Measurements from ENCODE around the gene ZG16.

Gene ZG16

GRCh38 chr16:29819506-29819905 lies 41.5 kb downstream of the ZG16 start:
- peaks cover 76% of the 10 kb centered on the region for H3K4me1 Mint-ChIP-seq
- no peak for TF ChIP-seq CTCF (IDR thresholded peaks at IDR 0.05)
- no peak for DNase-seq
- peaks cover 21% of the 10 kb centered on the region for H3K36me3 Mint-ChIP-seq (ENCODE audit: low read depth)
- peak overlapping the region; percentile 85 for H3K27ac Mint-ChIP-seq
- H3K9me3 Mint-ChIP-seq, result no peaks in the 10 kb centered on the region
- H3K4me3 Mint-ChIP-seq, result peak overlapping the region; percentile 57
- no peaks in the 10 kb centered on the region for H3K27me3 Mint-ChIP-seq (ENCODE audit: low read depth, poor library complexity)

GRCh38 chr16:29820271-29820701 lies 42.2 kb downstream of the ZG16 start, which contains the start of gene MVP:
Gene MVP, plus strand, starts transcription at chr16:29820462. Its CDS starts 10,088 bp downstream, at chr16:29830550.
- Mint-ChIP-seq H3K9me3 (no peaks in the 10 kb centered on the region), H3K36me3 (ENCODE audit: low read depth) (peaks cover 21% of the 10 kb centered on the region), H3K27me3 (ENCODE audit: low read depth, poor library complexity) (peaks cover 3% of the 10 kb centered on the region), H3K27ac (peak within 1 kb of the TSS; percentile 85), H3K4me1 (peaks cover 72% of the 10 kb centered on the region), H3K4me3 (peak within 1 kb of the TSS; percentile 57)
- TF ChIP-seq CTCF (IDR thresholded peaks at IDR 0.05), result no peak
- peak; percentile 27 for DNase-seq

- no peaks in the 10 kb centered on the region for H3K9me3 Mint-ChIP-seq
- H3K36me3 Mint-ChIP-seq (ENCODE audit: low read depth), result peaks cover 21% of the 10 kb centered on the region
- H3K4me1 Mint-ChIP-seq, result peaks cover 68% of the 10 kb centered on the region
- no peak for TF ChIP-seq CTCF (IDR thresholded peaks at IDR 0.05)
- H3K27ac Mint-ChIP-seq, result peak overlapping the region; percentile 76
- no peak for DNase-seq
- H3K27me3 Mint-ChIP-seq (ENCODE audit: low read depth, poor library complexity), result peaks cover 3% of the 10 kb centered on the region
- peak overlapping the region; percentile 57 for H3K4me3 Mint-ChIP-seq
Measured at GRCh38 chr16:29820730-29821642, 42.9 kb downstream of the ZG16 start.

- no peaks in the 10 kb centered on the region for H3K9me3 Mint-ChIP-seq
- TF ChIP-seq CTCF (IDR thresholded peaks at IDR 0.05), result no peak
- peak overlapping the region; percentile 86 for H3K27ac Mint-ChIP-seq
- peaks cover 62% of the 10 kb centered on the region for H3K4me1 Mint-ChIP-seq
- H3K27me3 Mint-ChIP-seq (ENCODE audit: low read depth, poor library complexity), result peaks cover 3% of the 10 kb centered on the region
- DNase-seq, result no peak
- H3K36me3 Mint-ChIP-seq (ENCODE audit: low read depth), result peaks cover 21% of the 10 kb centered on the region
- no peak overlapping the region for H3K4me3 Mint-ChIP-seq
Measured at GRCh38 chr16:29821643-29822115, 43.6 kb downstream of the ZG16 start.

GRCh38 chr16:29824589-29825144 lies 46.6 kb downstream of the ZG16 start:
- H3K27ac Mint-ChIP-seq, result peak overlapping the region; percentile 33
- no peaks in the 10 kb centered on the region for H3K9me3 Mint-ChIP-seq
- peaks cover 3% of the 10 kb centered on the region for H3K36me3 Mint-ChIP-seq (ENCODE audit: low read depth)
- H3K4me3 Mint-ChIP-seq, result no peak overlapping the region
- peaks cover 34% of the 10 kb centered on the region for H3K4me1 Mint-ChIP-seq
- peaks cover 3% of the 10 kb centered on the region for H3K27me3 Mint-ChIP-seq (ENCODE audit: low read depth, poor library complexity)
- TF ChIP-seq CTCF (IDR thresholded peaks at IDR 0.05), result no peak
- no peak for DNase-seq
